HepG2 (cell line): ENCODE results near the gene ZNF212. TPM values are rescaled to one million over a fixed set of nuclear protein-coding genes. Genes with fewer than 3 reads are reported as not detected.

Source experiments
- CCDC6 ChIP-seq: sonication (generic); formaldehyde crosslinking; IDR thresholded peaks from 2 replicates; pipeline ENCODE4 v1.8.1; 2022; ENCODE audit warnings: mild to moderate bottlenecking, missing genetic modification reagents, moderate library complexity
- FOXA1 ChIP-seq, 2 experiments: fragments of 450-650 bp in 1 of 2; sonication (generic) in 1 of 2; formaldehyde crosslinking in 1 of 2; IDR thresholded peaks; 2 replicates each; pipeline versions ENCODE4 v1.4.0 to v1.6.1; 2016 to 2020; ENCODE audit warnings: missing genetic modification reagents in 1 of 2
- FOXO1 ChIP-seq: sonication (generic); formaldehyde crosslinking; IDR thresholded peaks from 2 replicates; pipeline ENCODE4 v1.4.0; 2020; ENCODE audit warnings: missing genetic modification reagents
- HHEX ChIP-seq: IDR thresholded peaks from 2 replicates; pipeline ENCODE4 v1.6.1; 2016; ENCODE audit warnings: control low read depth
- HMG20A ChIP-seq: IDR thresholded peaks from 2 replicates; pipeline ENCODE4 v1.6.1; 2016; ENCODE audit warnings: borderline replicate concordance
- JARID2 ChIP-seq: sonication (generic); formaldehyde crosslinking; IDR thresholded peaks from 2 replicates; pipeline ENCODE4 v1.8.1; 2023; ENCODE audit warnings: missing genetic modification reagents, inconsistent platforms; ENCODE audit not compliant: insufficient replicate concordance
- KMT2B ChIP-seq: IDR thresholded peaks from 2 replicates; pipeline ENCODE4 v1.6.1; 2016; ENCODE audit warnings: missing genetic modification reagents, missing compliant biosample characterization
- NFIB ChIP-seq: sonication (generic); formaldehyde crosslinking; IDR thresholded peaks from 2 replicates; pipeline ENCODE4 v1.9.0; 2021; ENCODE audit warnings: missing genetic modification reagents, mild to moderate bottlenecking, borderline replicate concordance
- PHF20 ChIP-seq: sonication (generic); formaldehyde crosslinking; IDR thresholded peaks from 2 replicates; pipeline ENCODE4 v1.5.0; 2020; ENCODE audit warnings: mild to moderate bottlenecking, missing genetic modification reagents
- ZFYVE20 ChIP-seq: sonication (generic); formaldehyde crosslinking; IDR thresholded peaks from 2 replicates; pipeline ENCODE4 v1.8.0; 2023; ENCODE audit warnings: low read depth, mild to moderate bottlenecking, moderate library complexity, missing genetic modification reagents, borderline replicate concordance
- ZNF431 ChIP-seq: sonication (generic); formaldehyde crosslinking; IDR thresholded peaks from 2 replicates; pipeline ENCODE4 v1.9.0; 2022; ENCODE audit warnings: missing genetic modification reagents, low read depth, mild to moderate bottlenecking, borderline replicate concordance
- polyA plus RNA-seq, 8 experiments: library from polyadenylated mRNA; depleted of rRNA in 3 of 8; stranded (reverse) in 7 of 8; unstranded in 1 of 8; fragments of >200 nt; fragmentation: Illumina TruSeq in 4 of 8; extraction: Trizol in 4 of 8; gene quantifications; 2 replicates each; pipeline versions ENCODE4 v1.2.1 to v1.2.3, GENCODE V29; 2011 to 2016; ENCODE audit warnings: low read depth in 4 of 8, missing spikeins in 1 of 8, mixed read lengths in 1 of 8; ENCODE audit not compliant: insufficient read depth in 1 of 8
- total RNA-seq, 5 experiments: library from RNA; depleted of rRNA; stranded (reverse); fragments of >200 nt; fragmentation: Illumina TruSeq; extraction: Trizol; gene quantifications; 2 replicates each; pipeline ENCODE4 v1.2.3, GENCODE V29; 2016; ENCODE audit warnings: low read depth in 1 of 5
- TF ChIP-seq, protein P1 (sequence below): sonication (generic); formaldehyde crosslinking; IDR thresholded peaks from 2 replicates; pipeline ENCODE4 v1.5.0; 2020; ENCODE audit warnings: mild to moderate bottlenecking, missing genetic modification reagents, borderline replicate concordance
- TF ChIP-seq, protein P2 (sequence below): sonication (generic); formaldehyde crosslinking; IDR thresholded peaks from 2 replicates; pipeline ENCODE4 v1.4.0; 2020; ENCODE audit warnings: low read depth, mild to moderate bottlenecking, missing genetic modification reagents
- TF ChIP-seq, protein P3 (sequence below): sonication (generic); formaldehyde crosslinking; IDR thresholded peaks from 2 replicates; pipeline ENCODE4 v1.5.0; 2020; ENCODE audit warnings: missing genetic modification reagents, mild to moderate bottlenecking, borderline replicate concordance
- TF ChIP-seq, protein P4 (sequence below): sonication (generic); formaldehyde crosslinking; IDR thresholded peaks from 2 replicates; pipeline ENCODE4 v1.4.0; 2020; ENCODE audit warnings: missing genetic modification reagents

The ZNF212 gene
- total and polyA plus RNA-seq, 2 of the 13 experiments (the other 11 are each of a cell fraction or from before 2014, with no cell fraction given): 2.6 to 3.8 TPM

DNA sequence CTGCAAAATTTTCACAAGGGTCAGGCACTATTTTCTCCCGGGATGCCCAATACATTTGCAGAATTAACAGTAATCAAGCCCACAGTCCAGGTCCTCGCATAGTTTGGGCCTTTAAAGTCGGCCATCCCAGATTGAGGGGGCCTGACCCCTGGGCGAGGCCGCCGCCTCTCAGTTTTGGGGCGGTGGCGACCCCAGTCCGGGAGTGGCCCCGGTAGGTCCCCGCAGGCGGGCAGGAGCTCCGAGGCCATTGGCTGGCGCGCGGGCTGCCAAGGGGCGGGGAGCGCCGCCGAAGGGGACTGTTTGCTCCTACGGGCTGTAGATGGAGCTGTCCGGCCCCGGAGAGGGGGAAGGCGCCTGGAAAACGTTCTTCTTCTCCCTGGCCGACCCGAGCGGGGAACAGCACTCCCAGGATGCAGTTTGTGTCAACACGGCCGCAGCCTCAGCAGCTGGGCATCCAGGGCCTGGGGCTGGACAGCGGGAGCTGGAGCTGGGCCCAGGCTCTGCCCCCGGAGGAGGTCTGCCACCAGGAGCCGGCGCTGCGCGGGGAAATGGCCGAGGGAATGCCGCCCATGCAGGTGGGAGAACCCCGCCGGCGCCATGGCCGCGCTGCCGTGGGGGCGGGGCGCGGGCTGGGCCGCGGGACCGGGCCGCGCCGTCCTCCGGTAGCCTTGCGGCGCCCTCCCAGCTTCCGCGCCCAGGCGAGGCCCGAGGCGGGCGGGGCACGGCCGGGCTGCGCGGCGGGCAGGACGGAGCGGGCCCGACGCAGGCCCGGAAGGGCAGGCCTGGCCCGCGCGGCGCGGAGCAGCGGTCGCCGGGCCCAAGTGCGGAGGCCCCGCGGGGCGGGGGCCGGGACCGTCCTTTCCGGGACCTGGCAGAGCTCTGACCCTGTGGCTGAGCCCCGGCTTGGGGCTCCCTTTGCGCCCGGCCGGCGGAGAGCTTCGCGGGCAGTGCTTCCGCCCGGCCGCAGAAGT is 44.0 kb upstream of the ZNF212 start, which contains the start of gene ZNF282 (continued):
- TF ChIP-seq, protein P1, sequence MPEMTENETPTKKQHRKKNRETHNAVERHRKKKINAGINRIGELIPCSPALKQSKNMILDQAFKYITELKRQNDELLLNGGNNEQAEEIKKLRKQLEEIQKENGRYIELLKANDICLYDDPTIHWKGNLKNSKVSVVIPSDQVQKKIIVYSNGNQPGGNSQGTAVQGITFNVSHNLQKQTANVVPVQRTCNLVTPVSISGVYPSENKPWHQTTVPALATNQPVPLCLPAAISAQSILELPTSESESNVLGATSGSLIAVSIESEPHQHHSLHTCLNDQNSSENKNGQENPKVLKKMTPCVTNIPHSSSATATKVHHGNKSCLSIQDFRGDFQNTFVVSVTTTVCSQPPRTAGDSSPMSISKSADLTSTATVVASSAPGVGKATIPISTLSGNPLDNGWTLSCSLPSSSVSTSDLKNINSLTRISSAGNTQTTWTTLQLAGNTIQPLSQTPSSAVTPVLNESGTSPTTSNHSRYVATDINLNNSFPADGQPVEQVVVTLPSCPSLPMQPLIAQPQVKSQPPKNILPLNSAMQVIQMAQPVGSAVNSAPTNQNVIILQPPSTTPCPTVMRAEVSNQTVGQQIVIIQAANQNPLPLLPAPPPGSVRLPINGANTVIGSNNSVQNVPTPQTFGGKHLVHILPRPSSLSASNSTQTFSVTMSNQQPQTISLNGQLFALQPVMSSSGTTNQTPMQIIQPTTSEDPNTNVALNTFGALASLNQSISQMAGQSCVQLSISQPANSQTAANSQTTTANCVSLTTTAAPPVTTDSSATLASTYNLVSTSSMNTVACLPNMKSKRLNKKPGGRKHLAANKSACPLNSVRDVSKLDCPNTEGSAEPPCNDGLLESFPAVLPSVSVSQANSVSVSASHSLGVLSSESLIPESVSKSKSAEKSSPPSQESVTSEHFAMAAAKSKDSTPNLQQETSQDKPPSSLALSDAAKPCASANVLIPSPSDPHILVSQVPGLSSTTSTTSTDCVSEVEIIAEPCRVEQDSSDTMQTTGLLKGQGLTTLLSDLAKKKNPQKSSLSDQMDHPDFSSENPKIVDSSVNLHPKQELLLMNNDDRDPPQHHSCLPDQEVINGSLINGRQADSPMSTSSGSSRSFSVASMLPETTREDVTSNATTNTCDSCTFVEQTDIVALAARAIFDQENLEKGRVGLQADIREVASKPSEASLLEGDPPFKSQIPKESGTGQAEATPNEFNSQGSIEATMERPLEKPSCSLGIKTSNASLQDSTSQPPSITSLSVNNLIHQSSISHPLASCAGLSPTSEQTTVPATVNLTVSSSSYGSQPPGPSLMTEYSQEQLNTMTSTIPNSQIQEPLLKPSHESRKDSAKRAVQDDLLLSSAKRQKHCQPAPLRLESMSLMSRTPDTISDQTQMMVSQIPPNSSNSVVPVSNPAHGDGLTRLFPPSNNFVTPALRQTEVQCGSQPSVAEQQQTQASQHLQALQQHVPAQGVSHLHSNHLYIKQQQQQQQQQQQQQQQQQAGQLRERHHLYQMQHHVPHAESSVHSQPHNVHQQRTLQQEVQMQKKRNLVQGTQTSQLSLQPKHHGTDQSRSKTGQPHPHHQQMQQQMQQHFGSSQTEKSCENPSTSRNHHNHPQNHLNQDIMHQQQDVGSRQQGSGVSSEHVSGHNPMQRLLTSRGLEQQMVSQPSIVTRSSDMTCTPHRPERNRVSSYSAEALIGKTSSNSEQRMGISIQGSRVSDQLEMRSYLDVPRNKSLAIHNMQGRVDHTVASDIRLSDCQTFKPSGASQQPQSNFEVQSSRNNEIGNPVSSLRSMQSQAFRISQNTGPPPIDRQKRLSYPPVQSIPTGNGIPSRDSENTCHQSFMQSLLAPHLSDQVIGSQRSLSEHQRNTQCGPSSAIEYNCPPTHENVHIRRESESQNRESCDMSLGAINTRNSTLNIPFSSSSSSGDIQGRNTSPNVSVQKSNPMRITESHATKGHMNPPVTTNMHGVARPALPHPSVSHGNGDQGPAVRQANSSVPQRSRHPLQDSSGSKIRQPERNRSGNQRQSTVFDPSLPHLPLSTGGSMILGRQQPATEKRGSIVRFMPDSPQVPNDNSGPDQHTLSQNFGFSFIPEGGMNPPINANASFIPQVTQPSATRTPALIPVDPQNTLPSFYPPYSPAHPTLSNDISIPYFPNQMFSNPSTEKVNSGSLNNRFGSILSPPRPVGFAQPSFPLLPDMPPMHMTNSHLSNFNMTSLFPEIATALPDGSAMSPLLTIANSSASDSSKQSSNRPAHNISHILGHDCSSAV (CRISPR knock-in tag): no peak
- TF ChIP-seq KMT2B (CRISPR knock-in tag) (peak; percentile 80), FOXO1 (CRISPR knock-in tag) (peak; percentile 72), HMG20A (CRISPR knock-in tag) (no peak; the same call in 1 of the 2 replicates), FOXA1 (IDR thresholded peaks at IDR 0.05) (no peak; the same call in 1 of the 2 replicates), FOXA1 (CRISPR knock-in tag; IDR thresholded peaks at IDR 0.05) (peak; percentile 99), NFIB (CRISPR knock-in tag) (no peak), ZFYVE20 (CRISPR knock-in tag) (no peak), ZNF431 (CRISPR knock-in tag) (no peak), CCDC6 (CRISPR knock-in tag) (peak; percentile 63; the same call in 1 of the 2 replicates), JARID2 (CRISPR knock-in tag) (no peak), HHEX (CRISPR knock-in tag) (no peak), PHF20 (CRISPR knock-in tag) (peak; percentile 77)
- TF ChIP-seq, protein P2, sequence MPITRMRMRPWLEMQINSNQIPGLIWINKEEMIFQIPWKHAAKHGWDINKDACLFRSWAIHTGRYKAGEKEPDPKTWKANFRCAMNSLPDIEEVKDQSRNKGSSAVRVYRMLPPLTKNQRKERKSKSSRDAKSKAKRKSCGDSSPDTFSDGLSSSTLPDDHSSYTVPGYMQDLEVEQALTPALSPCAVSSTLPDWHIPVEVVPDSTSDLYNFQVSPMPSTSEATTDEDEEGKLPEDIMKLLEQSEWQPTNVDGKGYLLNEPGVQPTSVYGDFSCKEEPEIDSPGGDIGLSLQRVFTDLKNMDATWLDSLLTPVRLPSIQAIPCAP: no peak
- TF ChIP-seq, protein P3, sequence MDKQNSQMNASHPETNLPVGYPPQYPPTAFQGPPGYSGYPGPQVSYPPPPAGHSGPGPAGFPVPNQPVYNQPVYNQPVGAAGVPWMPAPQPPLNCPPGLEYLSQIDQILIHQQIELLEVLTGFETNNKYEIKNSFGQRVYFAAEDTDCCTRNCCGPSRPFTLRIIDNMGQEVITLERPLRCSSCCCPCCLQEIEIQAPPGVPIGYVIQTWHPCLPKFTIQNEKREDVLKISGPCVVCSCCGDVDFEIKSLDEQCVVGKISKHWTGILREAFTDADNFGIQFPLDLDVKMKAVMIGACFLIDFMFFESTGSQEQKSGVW (CRISPR knock-in tag): no peak
- TF ChIP-seq, protein P4, sequence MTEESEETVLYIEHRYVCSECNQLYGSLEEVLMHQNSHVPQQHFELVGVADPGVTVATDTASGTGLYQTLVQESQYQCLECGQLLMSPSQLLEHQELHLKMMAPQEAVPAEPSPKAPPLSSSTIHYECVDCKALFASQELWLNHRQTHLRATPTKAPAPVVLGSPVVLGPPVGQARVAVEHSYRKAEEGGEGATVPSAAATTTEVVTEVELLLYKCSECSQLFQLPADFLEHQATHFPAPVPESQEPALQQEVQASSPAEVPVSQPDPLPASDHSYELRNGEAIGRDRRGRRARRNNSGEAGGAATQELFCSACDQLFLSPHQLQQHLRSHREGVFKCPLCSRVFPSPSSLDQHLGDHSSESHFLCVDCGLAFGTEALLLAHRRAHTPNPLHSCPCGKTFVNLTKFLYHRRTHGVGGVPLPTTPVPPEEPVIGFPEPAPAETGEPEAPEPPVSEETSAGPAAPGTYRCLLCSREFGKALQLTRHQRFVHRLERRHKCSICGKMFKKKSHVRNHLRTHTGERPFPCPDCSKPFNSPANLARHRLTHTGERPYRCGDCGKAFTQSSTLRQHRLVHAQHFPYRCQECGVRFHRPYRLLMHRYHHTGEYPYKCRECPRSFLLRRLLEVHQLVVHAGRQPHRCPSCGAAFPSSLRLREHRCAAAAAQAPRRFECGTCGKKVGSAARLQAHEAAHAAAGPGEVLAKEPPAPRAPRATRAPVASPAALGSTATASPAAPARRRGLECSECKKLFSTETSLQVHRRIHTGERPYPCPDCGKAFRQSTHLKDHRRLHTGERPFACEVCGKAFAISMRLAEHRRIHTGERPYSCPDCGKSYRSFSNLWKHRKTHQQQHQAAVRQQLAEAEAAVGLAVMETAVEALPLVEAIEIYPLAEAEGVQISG (CRISPR knock-in tag): peak; percentile 99
